HL-60 (cell line): ENCODE results near the gene SACS.

Source experiments
- DNase-seq, 2 experiments: peaks; one replicate each; pipeline ENCODE4 v3.0.0-alpha.2; 2010 to 2020; ENCODE audit warnings: low read depth in 1 of 2, low spot score in 1 of 2
- H3K27ac ChIP-seq: fragments of 250-450 bp; sonication (Bioruptor Pico); replicated peaks from 2 replicates; pipeline ENCODE4 v1.5.1; 2020; ENCODE audit warnings: mild to moderate bottlenecking, moderate library complexity
- H3K27me3 ChIP-seq: fragments of 250-450 bp; sonication (Bioruptor Pico); 2 replicates; pipeline ENCODE4 v1.5.1; 2021; ENCODE audit warnings: mild to moderate bottlenecking, moderate library complexity; ENCODE audit not compliant: insufficient read depth, poor library complexity, severe bottlenecking
- H3K4me3 ChIP-seq: replicated peaks from 2 replicates; pipeline ENCODE4 v1.5.1; 2011; ENCODE audit warnings: mild to moderate bottlenecking, control low read depth, low read length; ENCODE audit not compliant: insufficient read depth
- CTCF ChIP-seq: IDR thresholded peaks from one replicate; pipeline ENCODE4 v1.5.1; 2011; ENCODE audit warnings: low read length, control low read depth, inconsistent platforms; ENCODE audit not compliant: insufficient read depth
- GABPA ChIP-seq: IDR thresholded peaks from 2 replicates; pipeline ENCODE4 v1.6.1; 2012; ENCODE audit warnings: low read depth
- POLR2AphosphoS5 ChIP-seq: IDR thresholded peaks from 2 replicates; pipeline ENCODE4 v1.6.1; 2012; ENCODE audit warnings: low read depth
- REST ChIP-seq: IDR thresholded peaks from 2 replicates; pipeline ENCODE4 v1.6.1; 2012; ENCODE audit warnings: low read depth; ENCODE audit not compliant: insufficient replicate concordance
- SPI1 ChIP-seq: IDR thresholded peaks from 2 replicates; pipeline ENCODE4 v1.6.1; 2012; ENCODE audit warnings: low read depth, mild to moderate bottlenecking, borderline replicate concordance

The SACS gene

GRCh38 chr13:23427881-23428528, 5.5 kb downstream of the SACS start:
- DNase-seq = no peak
- no peak overlapping the region for H3K27ac ChIP-seq
- no peaks in the 10 kb centered on the region for H3K27me3 ChIP-seq
- TF ChIP-seq SPI1 (no peak), REST (no peak), POLR2AphosphoS5 (no peak), GABPA (no peak), CTCF (no peak)
- H3K4me3 ChIP-seq = no peak overlapping the region

GRCh38 chr13:23427342-23427843, 6.1 kb downstream of the SACS start:
- no peak for TF ChIP-seq POLR2AphosphoS5
- no peak for TF ChIP-seq SPI1
- no peak for TF ChIP-seq CTCF
- TF ChIP-seq REST = no peak
- TF ChIP-seq GABPA = no peak
- Histone ChIP-seq H3K4me3 (no peak overlapping the region), H3K27ac (no peak overlapping the region), H3K27me3 (no peaks in the 10 kb centered on the region)
- DNase-seq = no peak

GRCh38 chr13:23421596-23421995, 11.9 kb downstream of the SACS start:
- Histone ChIP-seq H3K27ac (no peak overlapping the region), H3K4me3 (no peak overlapping the region), H3K27me3 (no peaks in the 10 kb centered on the region)
- TF ChIP-seq CTCF (no peak), REST (no peak), SPI1 (no peak), POLR2AphosphoS5 (no peak), GABPA (no peak)
- no peak for DNase-seq
